HG03045 (cell line): ENCODE results near the gene CT45A8.
"Not testable (repeated sequence)": the region's sequence is repeated elsewhere in the genome, so short reads cannot be mapped to it uniquely, and the experiment has no call there.

Experiments used
- ATAC-seq: cut with Tn5 transposase; IDR thresholded peaks from one replicate; pipeline ENCODE4 v1.9.1; 2021; ENCODE audit warnings: mild to moderate bottlenecking, moderate library complexity; ENCODE audit not compliant: unreplicated experiment

The CT45A8 gene

GRCh38 chrX:135854438-135854837 lies at the start of gene CT45A8:
TSS of gene CT45A8 (minus strand) at chrX:135854538. CDS start at chrX:135850783, 3,755 bp downstream.
- not testable (repeated sequence) for ATAC-seq

GRCh38 chrX:135893294-135893817 lies 39.0 kb upstream of the CT45A8 start, which contains the start of the genes CT45A10 and SAGE1:
TSS of gene CT45A10 (minus strand) at chrX:135893444. CDS start at chrX:135885344, 8,100 bp downstream.
TSS of gene SAGE1 (plus strand) at chrX:135893716. CDS start at chrX:135896243, 2,527 bp downstream.
- ATAC-seq = no peak

GRCh38 chrX:135892781-135893180 lies 38.4 kb upstream of the CT45A8 start:
- ATAC-seq = no peak

- no peak for ATAC-seq
Observed at GRCh38 chrX:135890087-135890585, 35.8 kb upstream of the CT45A8 start.

GRCh38 chrX:135888976-135889375 lies 34.6 kb upstream of the CT45A8 start:
- not testable (repeated sequence) for ATAC-seq

- not testable (repeated sequence) for ATAC-seq
Observed at GRCh38 chrX:135888230-135888629, 33.9 kb upstream of the CT45A8 start.

- ATAC-seq = not testable (repeated sequence)
Observed at GRCh38 chrX:135882741-135883140, 28.4 kb upstream of the CT45A8 start.

GRCh38 chrX:135871712-135872111 lies 17.4 kb upstream of the CT45A8 start, which contains the start of gene CT45A9:
TSS of gene CT45A9 (minus strand) at chrX:135871812. CDS start at chrX:135868061, 3,751 bp downstream.
- not testable (repeated sequence) for ATAC-seq

- ATAC-seq = not testable (repeated sequence)
Observed at GRCh38 chrX:135837180-135837579, 17.2 kb downstream of the CT45A8 start, which contains the start of gene CT45A7. TSS of gene CT45A7 (minus strand) at chrX:135837280. CDS start at chrX:135833533, 3,747 bp downstream.

GRCh38 chrX:135819912-135820311 lies 34.4 kb downstream of the CT45A8 start, which contains the start of gene CT45A2:
TSS of gene CT45A2 (minus strand) at chrX:135820012. CDS start at chrX:135816265, 3,747 bp downstream.
- ATAC-seq = not testable (repeated sequence)

GRCh38 chrX:135802687-135803086 lies 51.7 kb downstream of the CT45A8 start, which contains the start of gene CT45A6:
TSS of gene CT45A6 (minus strand) at chrX:135802787. CDS start at chrX:135798993, 3,794 bp downstream.
- not testable (repeated sequence) for ATAC-seq
